Right renal cortex interstitium (tissue), 3 donors: ENCODE results near the gene NOL4L. TPM values are rescaled to one million over a fixed set of nuclear protein-coding genes. Genes with fewer than 3 reads are reported as not detected.

ENCODE experiments used
- DNase-seq, 3 donors: peaks; one replicate each; pipeline ENCODE4 v3.0.0-alpha.2; 2013; ENCODE audit warnings: low read depth in 3 of 3, low spot score in 2 of 3
- polyA plus RNA-seq, 3 donors: library from polyadenylated mRNA; unstranded; fragments of 120-200 nt; gene quantifications; one replicate each; pipeline ENCODE4 v1.2.1, GENCODE V29; 2013; ENCODE audit not compliant: insufficient read length in 3 of 3

The NOL4L gene
- polyA plus RNA-seq, 3 donors: 42.5 to 47.7 (median 43.3) TPM

- no peak for DNase-seq
Observed at GRCh38 chr20:32397567-32398084, 187.5 kb downstream of the NOL4L start.

GRCh38 chr20:32396646-32397160, 188.4 kb downstream of the NOL4L start:
- DNase-seq: no peak

GRCh38 chr20:32395066-32395465, 190.1 kb downstream of the NOL4L start:
- no peak for DNase-seq

Other genes with a start within 250 kb of the NOL4L start
- 10 to 100 TPM; 55.8 to 58.9 (median 58.6) TPM for gene ASXL1, start 227.0 kb downstream of the NOL4L start, polyA plus RNA-seq
- under 1 TPM; 0.03 to 0.19 (median 0.08) TPM for gene C20orf203, start 88.6 kb upstream of the NOL4L start, polyA plus RNA-seq
- 10 to 100 TPM; 71.2 to 76.0 (median 75.7) TPM for gene COMMD7, start 158.1 kb upstream of the NOL4L start, polyA plus RNA-seq
- gene DNMT3B, start 177.1 kb upstream of the NOL4L start, polyA plus RNA-seq: 1 to 10 TPM; 6.4 to 7.0 (median 6.9) TPM
- gene MAPRE1, start 234.6 kb upstream of the NOL4L start, polyA plus RNA-seq: 100 to 1,000 TPM; 112 to 130 (median 120) TPM